Type B pancreatic cell (in vitro differentiated cells): ENCODE results near the gene DVL1. TPM values are rescaled to one million over a fixed set of nuclear protein-coding genes. Genes with fewer than 3 reads are reported as not detected.
"Not testable (repeated sequence)": the region's sequence is repeated elsewhere in the genome, so short reads cannot be mapped to it uniquely, and the experiment has no call there.

ENCODE experiments used
- DNase-seq: peaks from one replicate; pipeline ENCODE4 v3.0.0; 2021; ENCODE audit warnings: mixed read lengths; ENCODE audit not compliant: unreplicated experiment; ENCODE audit errors: extremely low spot score
- H3K27ac Mint-ChIP-seq: 2 replicates; pipeline ENCODE4 v1.8.0; 2021; ENCODE audit warnings: mild to moderate bottlenecking, mixed read lengths
- H3K27me3 Mint-ChIP-seq: 2 replicates; pipeline ENCODE4 v1.8.0; 2021; ENCODE audit warnings: mixed read lengths
- H3K36me3 Mint-ChIP-seq: 2 replicates; pipeline ENCODE4 v1.8.0; 2021; ENCODE audit warnings: mixed read lengths
- H3K4me1 Mint-ChIP-seq: one replicate; pipeline ENCODE4 v1.8.0; 2021; ENCODE audit warnings: mixed read lengths; ENCODE audit not compliant: unreplicated experiment
- H3K4me3 Mint-ChIP-seq: 2 replicates; pipeline ENCODE4 v1.8.0; 2021; ENCODE audit warnings: mild to moderate bottlenecking, mixed read lengths
- H3K9me3 Mint-ChIP-seq: 2 replicates; pipeline ENCODE4 v1.8.0; 2021; ENCODE audit warnings: mixed read lengths
- total RNA-seq: library from RNA; stranded (reverse); gene quantifications from 2 replicates; pipeline ENCODE4 v1.2.1, GENCODE V29; 2021; ENCODE audit warnings: low replicate concordance
- TF ChIP-seq, protein P1 (sequence below): fragments of 200-600 bp; sonication (generic); conservative IDR thresholded peaks from 2 replicates; pipeline ENCODE4 v1.5.0; 2021; ENCODE audit warnings: antibody characterized with exemption, mild to moderate bottlenecking

The DVL1 gene
- total RNA-seq, 1 donor from 2014 or later, result 62.8 TPM

- Mint-ChIP-seq H3K36me3 (peaks cover 32% of the 10 kb centered on the region), H3K4me3 (no peak overlapping the region)
These were observed 38.2 kb upstream of the DVL1 start for GRCh38 chr1:1387098-1388077.

DNA sequence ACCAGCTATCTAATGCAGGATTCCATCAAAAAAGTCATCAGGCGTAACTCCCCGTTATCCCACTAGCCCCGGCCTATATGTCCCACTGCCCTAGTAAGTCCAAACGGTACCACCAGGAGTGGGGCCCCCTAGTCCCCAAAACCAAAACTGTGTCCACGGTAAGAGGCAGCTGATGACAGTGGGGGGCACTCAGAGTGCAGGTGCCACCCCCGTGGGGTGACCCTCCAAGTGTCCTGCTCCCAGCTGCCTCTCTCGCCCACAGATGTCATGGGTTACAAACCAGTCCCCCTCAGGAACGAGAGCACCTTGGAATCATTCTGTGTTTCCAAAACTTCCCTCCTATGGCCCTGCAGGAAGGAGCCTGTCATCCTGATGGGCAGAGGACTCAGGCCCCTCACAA is 36.7 kb upstream of the DVL1 start:
- H3K4me1 Mint-ChIP-seq, result no peaks in the 10 kb centered on the region
- no peaks in the 10 kb centered on the region for H3K9me3 Mint-ChIP-seq
- H3K27ac Mint-ChIP-seq, result no peak overlapping the region
- DNase-seq, result no peak
- H3K36me3 Mint-ChIP-seq, result peaks cover 21% of the 10 kb centered on the region
- H3K27me3 Mint-ChIP-seq, result no peaks in the 10 kb centered on the region
- no peak overlapping the region for H3K4me3 Mint-ChIP-seq
- TF ChIP-seq, protein P1, sequence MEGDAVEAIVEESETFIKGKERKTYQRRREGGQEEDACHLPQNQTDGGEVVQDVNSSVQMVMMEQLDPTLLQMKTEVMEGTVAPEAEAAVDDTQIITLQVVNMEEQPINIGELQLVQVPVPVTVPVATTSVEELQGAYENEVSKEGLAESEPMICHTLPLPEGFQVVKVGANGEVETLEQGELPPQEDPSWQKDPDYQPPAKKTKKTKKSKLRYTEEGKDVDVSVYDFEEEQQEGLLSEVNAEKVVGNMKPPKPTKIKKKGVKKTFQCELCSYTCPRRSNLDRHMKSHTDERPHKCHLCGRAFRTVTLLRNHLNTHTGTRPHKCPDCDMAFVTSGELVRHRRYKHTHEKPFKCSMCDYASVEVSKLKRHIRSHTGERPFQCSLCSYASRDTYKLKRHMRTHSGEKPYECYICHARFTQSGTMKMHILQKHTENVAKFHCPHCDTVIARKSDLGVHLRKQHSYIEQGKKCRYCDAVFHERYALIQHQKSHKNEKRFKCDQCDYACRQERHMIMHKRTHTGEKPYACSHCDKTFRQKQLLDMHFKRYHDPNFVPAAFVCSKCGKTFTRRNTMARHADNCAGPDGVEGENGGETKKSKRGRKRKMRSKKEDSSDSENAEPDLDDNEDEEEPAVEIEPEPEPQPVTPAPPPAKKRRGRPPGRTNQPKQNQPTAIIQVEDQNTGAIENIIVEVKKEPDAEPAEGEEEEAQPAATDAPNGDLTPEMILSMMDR, result no peak

More at GRCh38 chr1:1387098-1388077, 38.2 kb upstream of the DVL1 start:
- TF ChIP-seq, protein P1, result no peak
- Mint-ChIP-seq H3K27me3 (no peaks in the 10 kb centered on the region), H3K27ac (no peak overlapping the region), H3K9me3 (no peaks in the 10 kb centered on the region), H3K4me1 (no peaks in the 10 kb centered on the region)
- no peak for DNase-seq

- not testable (repeated sequence) for H3K27me3 Mint-ChIP-seq, H3K9me3 Mint-ChIP-seq, H3K27ac Mint-ChIP-seq, H3K4me1 Mint-ChIP-seq, H3K4me3 Mint-ChIP-seq, DNase-seq
- peaks cover 16% of the 10 kb centered on the region for H3K36me3 Mint-ChIP-seq
These were observed 36.1 kb upstream of the DVL1 start for GRCh38 chr1:1385339-1385738.

GRCh38 chr1:1381294-1381693 is 32.1 kb upstream of the DVL1 start:
- Mint-ChIP-seq H3K27me3 (no peaks in the 10 kb centered on the region), H3K27ac (no peak overlapping the region), H3K4me1 (no peaks in the 10 kb centered on the region), H3K4me3 (no peak overlapping the region), H3K9me3 (no peaks in the 10 kb centered on the region), H3K36me3 (no peaks in the 10 kb centered on the region)
- TF ChIP-seq, protein P1, result no peak
- DNase-seq, result no peak

GRCh38 chr1:1380860-1381259 is 31.6 kb upstream of the DVL1 start:
- TF ChIP-seq, protein P1, result no peak
- H3K27me3 Mint-ChIP-seq, result no peaks in the 10 kb centered on the region
- H3K36me3 Mint-ChIP-seq, result no peaks in the 10 kb centered on the region
- DNase-seq, result no peak
- no peaks in the 10 kb centered on the region for H3K4me1 Mint-ChIP-seq
- H3K4me3 Mint-ChIP-seq, result no peak overlapping the region
- H3K27ac Mint-ChIP-seq, result no peak overlapping the region
- H3K9me3 Mint-ChIP-seq, result no peaks in the 10 kb centered on the region

GRCh38 chr1:1377540-1378205 is 28.5 kb upstream of the DVL1 start:
- TF ChIP-seq, protein P1, result no peak
- Mint-ChIP-seq H3K36me3 (peaks cover 4% of the 10 kb centered on the region), H3K4me3 (no peak overlapping the region), H3K27me3 (peaks cover 3% of the 10 kb centered on the region), H3K27ac (no peak overlapping the region), H3K9me3 (no peaks in the 10 kb centered on the region), H3K4me1 (peaks cover 4% of the 10 kb centered on the region)
- no peak for DNase-seq
